Measurements from ENCODE around the gene MAPK14. TPM values are rescaled to one million over a fixed set of nuclear protein-coding genes. Genes with fewer than 3 reads are reported as not detected.

Gene MAPK14
- total and polyA plus RNA-seq, 9 of the 15 experiments (the other 6 are each of a cell fraction or from before 2014, with no cell fraction given) = 8.8 to 62.7 (median 35.5) TPM

Other genes starting within 250 kb of the MAPK14 start
Only the 7 nearest of the 8 such genes appear.
- gene CLPS, start 230.5 kb upstream of the MAPK14 start, total RNA-seq (2014; rRNA removed) = not detected in 2 replicates
- gene CLPS, start 230.5 kb upstream of the MAPK14 start, total RNA-seq (2014; rRNA removed; fragmentation: Illumina TruSeq; extraction: Trizol) = not detected in 2 replicates
- not detected in 2 replicates for gene CLPS, start 230.5 kb upstream of the MAPK14 start, total RNA-seq (2015; rRNA removed; fragmentation: Illumina TruSeq; extraction: Trizol)
- 2.4 and 2.9 TPM in 2 replicates for gene CLPS, start 230.5 kb upstream of the MAPK14 start, total RNA-seq (2021)
- not detected in 2 replicates for gene CLPS, start 230.5 kb upstream of the MAPK14 start, polyA plus RNA-seq (2011; rRNA removed)
- gene CLPS, start 230.5 kb upstream of the MAPK14 start, polyA plus RNA-seq (2014; fragmentation: Illumina TruSeq; extraction: Trizol) = not detected in 2 replicates
- gene CLPS, start 230.5 kb upstream of the MAPK14 start, polyA plus RNA-seq (2014; fragmentation: Nextera tagmentation; extraction: Ambion mirVana) = not detected
- not detected in 2 replicates for gene CLPS, start 230.5 kb upstream of the MAPK14 start, polyA plus RNA-seq (2014; rRNA removed)
- not detected in 2 replicates for gene LHFPL5, start 222.5 kb upstream of the MAPK14 start, total RNA-seq (2014; rRNA removed)
- not detected in 2 replicates for gene LHFPL5, start 222.5 kb upstream of the MAPK14 start, total RNA-seq (2014; rRNA removed; fragmentation: Illumina TruSeq; extraction: Trizol)
- gene LHFPL5, start 222.5 kb upstream of the MAPK14 start, total RNA-seq (2015; rRNA removed; fragmentation: Illumina TruSeq; extraction: Trizol) = not detected in 2 replicates
- gene LHFPL5, start 222.5 kb upstream of the MAPK14 start, total RNA-seq (2021) = not detected in 2 replicates
- not detected in 2 replicates for gene LHFPL5, start 222.5 kb upstream of the MAPK14 start, polyA plus RNA-seq (2011; rRNA removed)
- gene LHFPL5, start 222.5 kb upstream of the MAPK14 start, polyA plus RNA-seq (2014; fragmentation: Illumina TruSeq; extraction: Trizol) = not detected in 2 replicates
- not detected for gene LHFPL5, start 222.5 kb upstream of the MAPK14 start, polyA plus RNA-seq (2014; fragmentation: Nextera tagmentation; extraction: Ambion mirVana)
- not detected in 2 replicates for gene LHFPL5, start 222.5 kb upstream of the MAPK14 start, polyA plus RNA-seq (2014; rRNA removed)
- gene SRPK1, start 106.7 kb upstream of the MAPK14 start, total RNA-seq (2014; rRNA removed) = 150 and 159 TPM in 2 replicates
- 185 and 195 TPM in 2 replicates for gene SRPK1, start 106.7 kb upstream of the MAPK14 start, total RNA-seq (2014; rRNA removed; fragmentation: Illumina TruSeq; extraction: Trizol)
- gene SRPK1, start 106.7 kb upstream of the MAPK14 start, total RNA-seq (2015; rRNA removed; fragmentation: Illumina TruSeq; extraction: Trizol) = 164 and 183 TPM in 2 replicates
- gene SRPK1, start 106.7 kb upstream of the MAPK14 start, total RNA-seq (2021) = 155 and 160 TPM in 2 replicates
- gene SRPK1, start 106.7 kb upstream of the MAPK14 start, polyA plus RNA-seq (2011; rRNA removed) = 95.8 and 140 TPM in 2 replicates
- gene SRPK1, start 106.7 kb upstream of the MAPK14 start, polyA plus RNA-seq (2014; fragmentation: Illumina TruSeq; extraction: Trizol) = 134 and 167 TPM in 2 replicates
- 100 to 1,000 TPM in 1 of 2 experiments, 10 to 100 TPM in 1; 99.6 to 164 TPM for gene SRPK1, start 106.7 kb upstream of the MAPK14 start, polyA plus RNA-seq (2014; fragmentation: Nextera tagmentation; extraction: Ambion mirVana)
- 116 and 135 TPM in 2 replicates for gene SRPK1, start 106.7 kb upstream of the MAPK14 start, polyA plus RNA-seq (2014; rRNA removed)
- gene SLC26A8, start 3.2 kb upstream of the MAPK14 start, total RNA-seq (2014; rRNA removed) = not detected in 2 replicates
- not detected in 2 replicates for gene SLC26A8, start 3.2 kb upstream of the MAPK14 start, total RNA-seq (2014; rRNA removed; fragmentation: Illumina TruSeq; extraction: Trizol)
- not detected in 2 replicates for gene SLC26A8, start 3.2 kb upstream of the MAPK14 start, total RNA-seq (2015; rRNA removed; fragmentation: Illumina TruSeq; extraction: Trizol)
- gene SLC26A8, start 3.2 kb upstream of the MAPK14 start, total RNA-seq (2021) = not detected in 2 replicates
- not detected in 2 replicates for gene SLC26A8, start 3.2 kb upstream of the MAPK14 start, polyA plus RNA-seq (2011; rRNA removed)
- gene SLC26A8, start 3.2 kb upstream of the MAPK14 start, polyA plus RNA-seq (2014; fragmentation: Illumina TruSeq; extraction: Trizol) = not detected in 2 replicates
- not detected for gene SLC26A8, start 3.2 kb upstream of the MAPK14 start, polyA plus RNA-seq (2014; fragmentation: Nextera tagmentation; extraction: Ambion mirVana)
- gene SLC26A8, start 3.2 kb upstream of the MAPK14 start, polyA plus RNA-seq (2014; rRNA removed) = not detected in 2 replicates
- gene MAPK13, start 102.7 kb downstream of the MAPK14 start, total RNA-seq (2014; rRNA removed) = 0.36 and 0.57 TPM in 2 replicates
- 0.11 and 0.16 TPM in 2 replicates for gene MAPK13, start 102.7 kb downstream of the MAPK14 start, total RNA-seq (2014; rRNA removed; fragmentation: Illumina TruSeq; extraction: Trizol)
- 0.30 and 0.43 TPM in 2 replicates for gene MAPK13, start 102.7 kb downstream of the MAPK14 start, total RNA-seq (2015; rRNA removed; fragmentation: Illumina TruSeq; extraction: Trizol)
- gene MAPK13, start 102.7 kb downstream of the MAPK14 start, total RNA-seq (2021) = 0.69 and 0.84 TPM in 2 replicates
- gene MAPK13, start 102.7 kb downstream of the MAPK14 start, polyA plus RNA-seq (2011; rRNA removed) = 1.3 and 2.0 TPM in 2 replicates
- gene MAPK13, start 102.7 kb downstream of the MAPK14 start, polyA plus RNA-seq (2014; fragmentation: Illumina TruSeq; extraction: Trizol) = 0.52 and 0.68 TPM in 2 replicates
- gene MAPK13, start 102.7 kb downstream of the MAPK14 start, polyA plus RNA-seq (2014; fragmentation: Nextera tagmentation; extraction: Ambion mirVana) = under 1 TPM in 1 of 2 experiments, not detected in 1; 0.03 TPM
- gene MAPK13, start 102.7 kb downstream of the MAPK14 start, polyA plus RNA-seq (2014; rRNA removed) = 1.00 and 2.3 TPM in 2 replicates
- gene BRPF3, start 168.9 kb downstream of the MAPK14 start, total RNA-seq (2014; rRNA removed) = 6.2 and 7.1 TPM in 2 replicates
- gene BRPF3, start 168.9 kb downstream of the MAPK14 start, total RNA-seq (2014; rRNA removed; fragmentation: Illumina TruSeq; extraction: Trizol) = 5.4 and 5.6 TPM in 2 replicates
- gene BRPF3, start 168.9 kb downstream of the MAPK14 start, total RNA-seq (2015; rRNA removed; fragmentation: Illumina TruSeq; extraction: Trizol) = 8.3 and 8.8 TPM in 2 replicates
- 15.7 and 17.4 TPM in 2 replicates for gene BRPF3, start 168.9 kb downstream of the MAPK14 start, total RNA-seq (2021)
- 8.0 and 9.4 TPM in 2 replicates for gene BRPF3, start 168.9 kb downstream of the MAPK14 start, polyA plus RNA-seq (2011; rRNA removed)
- gene BRPF3, start 168.9 kb downstream of the MAPK14 start, polyA plus RNA-seq (2014; fragmentation: Illumina TruSeq; extraction: Trizol) = 17.9 and 19.3 TPM in 2 replicates
- 1 to 10 TPM; 2.2 to 2.5 TPM for gene BRPF3, start 168.9 kb downstream of the MAPK14 start, polyA plus RNA-seq (2014; fragmentation: Nextera tagmentation; extraction: Ambion mirVana)
- 11.1 and 12.6 TPM in 2 replicates for gene BRPF3, start 168.9 kb downstream of the MAPK14 start, polyA plus RNA-seq (2014; rRNA removed)
- gene PNPLA1, start 242.3 kb downstream of the MAPK14 start, total RNA-seq (2014; rRNA removed) = 0.27 TPM in 1 of 2 replicates, not detected in the other
- 0.04 TPM in 1 of 2 replicates, not detected in the other for gene PNPLA1, start 242.3 kb downstream of the MAPK14 start, total RNA-seq (2014; rRNA removed; fragmentation: Illumina TruSeq; extraction: Trizol)
- gene PNPLA1, start 242.3 kb downstream of the MAPK14 start, total RNA-seq (2015; rRNA removed; fragmentation: Illumina TruSeq; extraction: Trizol) = 0.14 TPM in 1 of 2 replicates, not detected in the other
- 0.11 and 0.13 TPM in 2 replicates for gene PNPLA1, start 242.3 kb downstream of the MAPK14 start, total RNA-seq (2021)
- gene PNPLA1, start 242.3 kb downstream of the MAPK14 start, polyA plus RNA-seq (2011; rRNA removed) = not detected in 2 replicates
- gene PNPLA1, start 242.3 kb downstream of the MAPK14 start, polyA plus RNA-seq (2014; fragmentation: Illumina TruSeq; extraction: Trizol) = 0.16 and 0.17 TPM in 2 replicates
- under 1 TPM in 1 of 2 experiments, not detected in 1; 0.08 TPM for gene PNPLA1, start 242.3 kb downstream of the MAPK14 start, polyA plus RNA-seq (2014; fragmentation: Nextera tagmentation; extraction: Ambion mirVana)
- gene PNPLA1, start 242.3 kb downstream of the MAPK14 start, polyA plus RNA-seq (2014; rRNA removed) = 0.07 and 0.22 TPM in 2 replicates